Keratinocyte (primary cell): ENCODE data around the gene OR1J1. TPM values are rescaled to one million over a fixed set of nuclear protein-coding genes. Genes with fewer than 3 reads are reported as not detected.

Experiments used
- DNase-seq: peaks from one replicate; pipeline ENCODE4 v3.0.0-alpha.2; 2011; ENCODE audit warnings: low read depth, missing footprints, low spot score
- FAIRE-seq: peaks from 2 replicates; lab custom pipeline; 2011; peaks lifted over from hg19 to GRCh38; lab: Jason Lieb, UNC
- H2AFZ ChIP-seq: 2 replicates; pipeline ENCODE4 v1.6.0; 2012; ENCODE audit warnings: low read length, control low read depth, inconsistent platforms; ENCODE audit not compliant: control insufficient read depth
- H3K27ac ChIP-seq: 2 replicates; pipeline ENCODE4 v1.5.1; 2011; ENCODE audit warnings: low read length; ENCODE audit not compliant: control insufficient read depth, insufficient read depth
- H3K27me3 ChIP-seq: 3 replicates; pipeline ENCODE4 v1.6.0; 2011; ENCODE audit warnings: low read length; ENCODE audit not compliant: control insufficient read depth, insufficient read depth; ENCODE audit errors: extremely low read depth
- H3K36me3 ChIP-seq, 2 experiments: 2 replicates in 1 of 2; 3 replicates in 1 of 2; pipeline ENCODE4 v1.5.1; 2011; ENCODE audit warnings: low read length in 2 of 2, mild to moderate bottlenecking in 1 of 2; ENCODE audit not compliant: control insufficient read depth in 2 of 2, insufficient read depth in 2 of 2; ENCODE audit errors: extremely low read depth in 1 of 2
- H3K4me1 ChIP-seq: 3 replicates; pipeline ENCODE4 v1.5.1; 2011; ENCODE audit warnings: low read length; ENCODE audit not compliant: control insufficient read depth, insufficient read depth; ENCODE audit errors: extremely low read depth
- H3K4me2 ChIP-seq: 3 replicates; pipeline ENCODE4 v1.6.0; 2011; ENCODE audit warnings: low read depth, low read length; ENCODE audit not compliant: control insufficient read depth, insufficient read depth; ENCODE audit errors: extremely low read depth
- H3K4me3 ChIP-seq, 3 experiments: fragments of 200-600 bp in 1 of 3; sonication (generic) in 1 of 3; 2 replicates in 2 of 3; 3 replicates in 1 of 3; pipeline ENCODE4 v1.5.1; 2011 to 2016; ENCODE audit warnings: low read length in 3 of 3, mild to moderate bottlenecking in 3 of 3, control low read depth in 2 of 3, inconsistent platforms in 1 of 3, low read depth in 1 of 3, mixed read lengths in 1 of 3, mixed run types in 1 of 3, moderate library complexity in 1 of 3; ENCODE audit not compliant: control insufficient read depth in 2 of 3, insufficient read depth in 2 of 3; ENCODE audit errors: extremely low read depth in 1 of 3
- H3K79me2 ChIP-seq: 2 replicates; pipeline ENCODE4 v1.6.0; 2012; ENCODE audit warnings: low read length; ENCODE audit not compliant: control insufficient read depth, insufficient read depth
- H3K9ac ChIP-seq: 3 replicates; pipeline ENCODE4 v1.6.0; 2011; ENCODE audit warnings: low read length; ENCODE audit not compliant: control insufficient read depth, insufficient read depth; ENCODE audit errors: extremely low read depth
- H3K9me1 ChIP-seq: 3 replicates; pipeline ENCODE4 v1.6.0; 2011; ENCODE audit warnings: low read length; ENCODE audit not compliant: control insufficient read depth, insufficient read depth; ENCODE audit errors: extremely low read depth
- H3K9me3 ChIP-seq: 2 replicates; pipeline ENCODE4 v1.5.1; 2012; ENCODE audit warnings: low read depth, low read length; ENCODE audit not compliant: control insufficient read depth
- H4K20me1 ChIP-seq: 3 replicates; pipeline ENCODE4 v1.6.0; 2011; ENCODE audit warnings: low read length; ENCODE audit not compliant: control insufficient read depth, insufficient read depth; ENCODE audit errors: extremely low read depth
- CTCF ChIP-seq, 3 experiments: IDR thresholded peaks in 1 of 3; conservative IDR thresholded peaks in 1 of 3; optimal IDR thresholded peaks in 1 of 3; 2 replicates in 2 of 3; 3 replicates in 1 of 3; pipeline versions ENCODE3 to v1.5.1; 2011; ENCODE audit warnings: low read length in 3 of 3, mild to moderate bottlenecking in 3 of 3, moderate library complexity in 2 of 3, control low read depth in 1 of 3, inconsistent platforms in 1 of 3; ENCODE audit not compliant: insufficient read depth in 2 of 3; ENCODE audit errors: extremely low read depth in 1 of 3
- EZH2 ChIP-seq: IDR thresholded peaks from one replicate; pipeline ENCODE4 v1.6.1; 2012; ENCODE audit warnings: inconsistent platforms, mild to moderate bottlenecking, low read length, moderate library complexity
- dilution Hi-C: fragments of 300-500 bp; cut with MboI; formaldehyde crosslinking; loops from one replicate; pipeline ENCODE4 v1.7.0; 2020; ENCODE audit warnings: low sequenced_read_pairs; ENCODE audit not compliant: extremely low pct_ligation_motif_present
- polyA plus RNA-seq, 5 experiments: library from polyadenylated mRNA; depleted of rRNA in 3 of 5; stranded (reverse) in 3 of 5; stranded (forward) in 1 of 5; unstranded in 1 of 5; fragments of >200 nt; gene quantifications; 1 replicate in 1 of 5; 2 replicates in 3 of 5; 3 replicates in 1 of 5; pipeline versions ENCODE4 v1.2.1 to v1.2.3, GENCODE V29; 2011 to 2012; ENCODE audit warnings: missing spikeins in 2 of 5, low read depth in 1 of 5, low replicate concordance in 1 of 5

Gene OR1J1
- polyA plus RNA-seq, 1 donor (not counting 4 experiments of a cell fraction or from before 2014, with no cell fraction given) = not detected

GRCh38 chr9:122453677-122454135, 24.0 kb downstream of the OR1J1 start:
- no peaks in the 10 kb centered on the region for H3K4me1 ChIP-seq

GRCh38 chr9:122446819-122447484, 30.8 kb downstream of the OR1J1 start:
- FAIRE-seq = no peak
- DNase-seq = no peak

More at GRCh38 chr9:122453677-122454135, 24.0 kb downstream of the OR1J1 start:
- Histone ChIP-seq H3K79me2 (no peaks in the 10 kb centered on the region), H3K36me3 (no peaks in the 10 kb centered on the region), H3K4me3 (no peak overlapping the region), H3K9ac (no peak overlapping the region), H3K4me2 (no peak overlapping the region), H3K27me3 (no peaks in the 10 kb centered on the region), H3K9me1 (no peaks in the 10 kb centered on the region), H2AFZ (no peak overlapping the region), H3K27ac (no peak overlapping the region), H4K20me1 (no peaks in the 10 kb centered on the region), H3K9me3 (no peaks in the 10 kb centered on the region)
- dilution Hi-C loops = loop anchor here (25.0 kb wide), 1 partner anchor 359 kb away; the partner anchor contains the start of gene OR1K1
- FAIRE-seq (no peak), DNase-seq (no peak)
- TF ChIP-seq EZH2 (no peak), CTCF (optimal IDR thresholded peaks at IDR 0.05 in 1 of 3, IDR thresholded peaks at IDR 0.05 in 1 of 3, conservative IDR thresholded peaks at IDR 0.05 in 1 of 3; ENCODE audit: extremely low read depth in 1 of 3, insufficient read depth in 2 of 3, low read length in 3 of 3) (no peak)

More at GRCh38 chr9:122446819-122447484, 30.8 kb downstream of the OR1J1 start:
- H3K9me1 ChIP-seq = no peaks in the 10 kb centered on the region
- peaks cover 5% of the 10 kb centered on the region for H3K27me3 ChIP-seq
- H2AFZ ChIP-seq = no peak overlapping the region
- no peak overlapping the region for H3K4me2 ChIP-seq
- no peaks in the 10 kb centered on the region for H3K9me3 ChIP-seq
- H3K36me3 ChIP-seq = no peaks in the 10 kb centered on the region
- no peaks in the 10 kb centered on the region for H3K79me2 ChIP-seq
- TF ChIP-seq EZH2 (no peak), CTCF (optimal IDR thresholded peaks at IDR 0.05 in 1 of 3, IDR thresholded peaks at IDR 0.05 in 1 of 3, conservative IDR thresholded peaks at IDR 0.05 in 1 of 3; ENCODE audit: extremely low read depth in 1 of 3, insufficient read depth in 2 of 3, low read length in 3 of 3) (no peak)
- H3K27ac ChIP-seq = no peak overlapping the region
- dilution Hi-C loops = no loop called here
- no peak overlapping the region for H3K4me3 ChIP-seq
- no peak overlapping the region for H3K9ac ChIP-seq
- no peaks in the 10 kb centered on the region for H4K20me1 ChIP-seq
- no peaks in the 10 kb centered on the region for H3K4me1 ChIP-seq
